ENCODE measurements around the gene LINC00632.

DNA sequence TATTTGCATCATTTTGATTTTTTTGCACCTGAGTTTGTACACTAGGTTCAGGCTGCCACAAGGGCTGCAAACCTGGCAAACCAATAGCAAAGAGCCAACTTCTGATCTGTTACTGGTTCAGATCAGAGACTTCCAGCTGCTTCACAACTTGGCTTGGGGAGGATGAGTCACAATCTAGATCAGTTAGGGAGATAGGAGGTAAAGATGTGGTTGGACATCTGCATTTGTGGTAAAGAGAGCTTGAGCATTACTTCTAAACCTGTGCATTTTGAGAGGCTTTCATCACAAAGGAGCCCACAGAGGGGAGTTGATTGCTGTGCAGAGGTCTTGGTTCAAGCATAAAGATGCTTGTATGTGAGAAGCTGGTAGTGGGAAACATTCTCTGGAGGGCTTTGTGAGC, 34.5 kb downstream of the LINC00632 start:
- TF ChIP-seq CTCF (IDR thresholded peaks at IDR 0.05) = no peak
- no peak for TF ChIP-seq EZH2 (IDR thresholded peaks at IDR 0.05; ENCODE audit: borderline replicate concordance, insufficient read depth, low read depth, low read length, poor library complexity, severe bottlenecking)

All from B cell (primary cell).